ENCODE measurements around the gene ANO7. TPM values are rescaled to one million over a fixed set of nuclear protein-coding genes. Genes with fewer than 3 reads are reported as not detected.

Gene ANO7
- total and polyA plus RNA-seq, 2 of the 13 experiments (the other 11 are each of a cell fraction or from before 2014, with no cell fraction given): 4.1 to 4.9 TPM

DNA sequence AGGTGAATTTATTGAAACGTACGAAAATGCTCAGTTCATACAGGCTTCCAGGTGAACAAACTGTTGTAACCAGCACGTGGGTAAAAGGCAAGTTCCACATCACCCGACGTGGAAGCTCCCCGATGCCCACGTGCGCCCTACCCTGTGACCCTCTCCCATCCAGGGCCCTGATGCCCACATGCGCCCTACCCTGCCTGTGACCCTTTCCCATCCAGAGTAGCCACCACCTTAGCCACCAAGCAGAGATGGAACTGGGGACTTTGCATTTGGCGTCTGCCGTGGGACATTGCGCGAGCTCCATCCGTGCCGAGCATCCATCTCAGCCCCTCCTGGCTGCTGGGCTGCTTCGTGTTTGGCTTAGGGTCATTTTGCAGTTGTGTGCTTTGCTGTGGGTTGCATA lies 37.5 kb downstream of the ANO7 start (continued):
- TF ChIP-seq ZNF776 (CRISPR knock-in tag; IDR thresholded peaks at IDR 0.05) (no peak), AGO1 (IDR thresholded peaks at IDR 0.05; ENCODE audit: low read depth, low read length, poor library complexity, severe bottlenecking) (peak; percentile 14), ZFAT (CRISPR knock-in tag; conservative IDR thresholded peaks at IDR 0.05) (no peak), ZBTB38 (CRISPR knock-in tag; IDR thresholded peaks at IDR 0.05) (peak; percentile 58), ZSCAN20 (CRISPR knock-in tag; IDR thresholded peaks at IDR 0.05; ENCODE audit: borderline replicate concordance) (no peak), EP300 (IDR thresholded peaks at IDR 0.05; ENCODE audit: low read depth in 2 of 2, low read length in 2 of 2) (no peak), EP300 (CRISPR knock-in tag; IDR thresholded peaks at IDR 0.05; ENCODE audit: borderline replicate concordance) (no peak), ELF1 (CRISPR knock-in tag; IDR thresholded peaks at IDR 0.05) (no peak), HMGXB3 (CRISPR knock-in tag; IDR thresholded peaks at IDR 0.05; ENCODE audit: borderline replicate concordance) (no peak), CSRNP1 (CRISPR knock-in tag; IDR thresholded peaks at IDR 0.05) (no peak), ZNF263 (CRISPR knock-in tag; IDR thresholded peaks at IDR 0.05) (no peak), ZNF503 (CRISPR knock-in tag; IDR thresholded peaks at IDR 0.05) (no peak), POLR2A (IDR thresholded peaks at IDR 0.05; ENCODE audit: insufficient read depth in 1 of 2, low read depth in 2 of 2, low read length in 2 of 2) (no peak), ZBTB1 (CRISPR knock-in tag; IDR thresholded peaks at IDR 0.05; ENCODE audit: borderline replicate concordance) (no peak), SPEN (CRISPR knock-in tag; IDR thresholded peaks at IDR 0.05; ENCODE audit: low read depth) (no peak)
